ENCODE results near the gene KCNQ1. TPM values are rescaled to one million over a fixed set of nuclear protein-coding genes. Genes with fewer than 3 reads are reported as not detected.

The KCNQ1 gene
- total and polyA plus RNA-seq, 2 of the 13 experiments (the other 11 are each of a cell fraction or from before 2014, with no cell fraction given): 0.02 to 0.08 TPM

GRCh38 chr11:2781408-2782274, 336.8 kb downstream of the KCNQ1 start (continued):
- TF ChIP-seq GATAD1 (CRISPR knock-in tag; IDR thresholded peaks at IDR 0.05) (no peak), NRL (CRISPR knock-in tag; IDR thresholded peaks at IDR 0.05; ENCODE audit: borderline replicate concordance) (no peak), ZNF660 (CRISPR knock-in tag; IDR thresholded peaks at IDR 0.05; ENCODE audit: borderline replicate concordance, low read depth) (no peak), KDM5B (CRISPR knock-in tag; IDR thresholded peaks at IDR 0.05; ENCODE audit: borderline replicate concordance) (peak; percentile 57; the same call in 1 of the 2 replicates), HNRNPUL1 (IDR thresholded peaks at IDR 0.05; ENCODE audit: low read depth, low read length) (no peak), SMAD3 (CRISPR knock-in tag; IDR thresholded peaks at IDR 0.05) (no peak), ATF4 (CRISPR knock-in tag; IDR thresholded peaks at IDR 0.05) (no peak), ZNF547 (CRISPR knock-in tag; IDR thresholded peaks at IDR 0.05) (no peak), SAP130 (CRISPR knock-in tag; IDR thresholded peaks at IDR 0.05; ENCODE audit: low read depth) (peak; percentile 20; the same call in 1 of the 2 replicates), ELF4 (CRISPR knock-in tag; IDR thresholded peaks at IDR 0.05; ENCODE audit: borderline replicate concordance) (no peak), TBL1XR1 (IDR thresholded peaks at IDR 0.05; ENCODE audit: borderline replicate concordance, low read length, partially characterized antibody) (no peak), MTERF4 (CRISPR knock-in tag; IDR thresholded peaks at IDR 0.05) (no peak), BCLAF1 (IDR thresholded peaks at IDR 0.05) (no peak), ZBTB39 (CRISPR knock-in tag; IDR thresholded peaks at IDR 0.05) (no peak), ZHX1 (CRISPR knock-in tag; IDR thresholded peaks at IDR 0.05; ENCODE audit: low read depth) (no peak), MED1 (CRISPR knock-in tag; IDR thresholded peaks at IDR 0.05) (no peak), POLR2G (IDR thresholded peaks at IDR 0.05; ENCODE audit: low read depth, low read length) (no peak)

Data from HepG2 (cell line).